Gastroesophageal sphincter (tissue), 3 donors: ENCODE measurements around the gene KCNA2.

ENCODE experiments used
- EP300 ChIP-seq: sonication (generic); formaldehyde crosslinking; IDR thresholded peaks from one replicate; pipeline ENCODE4 v1.6.1; 2017; ENCODE audit warnings: antibody characterized with exemption, mild to moderate bottlenecking
- POLR2A ChIP-seq, 2 donors: fragments of 450-650 bp; IDR thresholded peaks; one replicate each; pipeline ENCODE4 v1.6.1; 2017; ENCODE audit warnings: antibody characterized with exemption in 2 of 2, mild to moderate bottlenecking in 2 of 2, moderate library complexity in 1 of 2
- POLR2AphosphoS5 ChIP-seq: sonication (generic); formaldehyde crosslinking; IDR thresholded peaks from one replicate; pipeline ENCODE4 v1.6.1; 2017; ENCODE audit warnings: antibody characterized with exemption
- TF ChIP-seq, protein P1 (sequence below), 4 experiments: fragments of 200-600 bp in 2 of 4; fragments of 450-650 bp in 2 of 4; sonication (generic) in 1 of 4; IDR thresholded peaks; one replicate each; pipeline ENCODE4 v1.5.1; 2017 to 2019; ENCODE audit warnings: antibody characterized with exemption in 4 of 4, mild to moderate bottlenecking in 2 of 4, moderate library complexity in 2 of 4

DNA sequence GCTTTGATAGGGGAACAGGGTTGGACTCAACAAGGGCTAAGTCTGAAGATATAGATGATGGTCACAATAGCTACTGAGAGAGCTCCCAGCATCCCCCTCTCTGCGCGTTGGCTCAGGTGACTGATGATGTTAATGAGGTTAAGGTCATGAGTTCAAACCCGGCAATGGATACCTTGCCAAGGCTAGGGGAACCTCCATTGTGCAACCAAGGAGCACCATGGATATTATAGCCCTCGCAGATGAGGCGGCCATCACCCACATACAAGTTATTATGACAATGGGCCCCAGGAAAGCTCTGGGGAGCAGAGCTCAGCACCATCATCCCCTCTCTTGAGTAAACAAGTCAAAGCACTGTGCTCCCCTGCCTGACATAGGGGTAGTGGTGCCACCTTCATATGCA, 8.2 kb downstream of the KCNA2 start:
- TF ChIP-seq, protein P1, sequence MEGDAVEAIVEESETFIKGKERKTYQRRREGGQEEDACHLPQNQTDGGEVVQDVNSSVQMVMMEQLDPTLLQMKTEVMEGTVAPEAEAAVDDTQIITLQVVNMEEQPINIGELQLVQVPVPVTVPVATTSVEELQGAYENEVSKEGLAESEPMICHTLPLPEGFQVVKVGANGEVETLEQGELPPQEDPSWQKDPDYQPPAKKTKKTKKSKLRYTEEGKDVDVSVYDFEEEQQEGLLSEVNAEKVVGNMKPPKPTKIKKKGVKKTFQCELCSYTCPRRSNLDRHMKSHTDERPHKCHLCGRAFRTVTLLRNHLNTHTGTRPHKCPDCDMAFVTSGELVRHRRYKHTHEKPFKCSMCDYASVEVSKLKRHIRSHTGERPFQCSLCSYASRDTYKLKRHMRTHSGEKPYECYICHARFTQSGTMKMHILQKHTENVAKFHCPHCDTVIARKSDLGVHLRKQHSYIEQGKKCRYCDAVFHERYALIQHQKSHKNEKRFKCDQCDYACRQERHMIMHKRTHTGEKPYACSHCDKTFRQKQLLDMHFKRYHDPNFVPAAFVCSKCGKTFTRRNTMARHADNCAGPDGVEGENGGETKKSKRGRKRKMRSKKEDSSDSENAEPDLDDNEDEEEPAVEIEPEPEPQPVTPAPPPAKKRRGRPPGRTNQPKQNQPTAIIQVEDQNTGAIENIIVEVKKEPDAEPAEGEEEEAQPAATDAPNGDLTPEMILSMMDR (IDR thresholded peaks at IDR 0.05): no peak
- TF ChIP-seq POLR2AphosphoS5 (no peak), POLR2A (IDR thresholded peaks at IDR 0.05) (no peak), EP300 (no peak)
